SK-N-MC (cell line): ENCODE measurements around the gene CUL4A.

Experiments used
- EZH2 ChIP-seq: fragments of 200-600 bp; sonication (generic); IDR thresholded peaks from one replicate; pipeline ENCODE4 v1.6.1; 2017; ENCODE audit warnings: antibody characterized with exemption
- FOXP2 ChIP-seq: optimal IDR thresholded peaks from 2 replicates; pipeline ENCODE3; 2011; ENCODE audit warnings: mild to moderate bottlenecking, moderate library complexity; ENCODE audit not compliant: insufficient read depth; ENCODE audit errors: extremely low read length, control extremely low read depth
- POLR2AphosphoS5 ChIP-seq: IDR thresholded peaks from 2 replicates; pipeline ENCODE4 v1.6.1; 2012; ENCODE audit warnings: mild to moderate bottlenecking, low read depth, low read length, borderline replicate concordance

DNA sequence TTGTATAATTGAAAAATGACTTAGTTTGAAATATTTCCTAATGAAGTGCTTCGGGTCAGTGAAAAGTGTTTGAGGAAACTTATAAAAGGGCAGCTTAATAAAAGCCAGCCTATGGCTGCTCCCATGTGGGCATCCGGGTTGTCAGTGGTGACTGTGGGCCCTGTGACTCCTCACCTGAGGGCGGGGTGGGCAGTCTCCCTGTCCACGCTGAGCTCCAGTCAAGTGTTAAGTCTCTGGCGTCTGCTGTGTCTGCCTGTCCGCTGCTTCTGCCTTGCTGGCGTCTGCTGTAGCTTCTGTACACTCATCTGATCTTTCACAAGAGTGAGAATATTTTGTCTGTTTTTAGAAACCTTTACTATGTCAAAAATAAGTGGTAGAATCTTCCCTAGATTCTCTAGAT is 94.7 kb downstream of the CUL4A start:
- TF ChIP-seq EZH2 (no peak), POLR2AphosphoS5 (no peak), FOXP2 (no peak)
